ENCODE results near the gene IKZF5. TPM values are rescaled to one million over a fixed set of nuclear protein-coding genes. Genes with fewer than 3 reads are reported as not detected.
A peak's percentile ranks its signal among the peaks of the same experiment; 100 is the strongest.

IKZF5 gene
- total and polyA plus RNA-seq, 9 of the 15 experiments (the other 6 are each of a cell fraction or from before 2014, with no cell fraction given): 3.8 to 19.6 (median 12.4) TPM

GRCh38 chr10:122954731-122955050 lies 53.9 kb downstream of the IKZF5 start (continued):
- TF ChIP-seq, protein P1, sequence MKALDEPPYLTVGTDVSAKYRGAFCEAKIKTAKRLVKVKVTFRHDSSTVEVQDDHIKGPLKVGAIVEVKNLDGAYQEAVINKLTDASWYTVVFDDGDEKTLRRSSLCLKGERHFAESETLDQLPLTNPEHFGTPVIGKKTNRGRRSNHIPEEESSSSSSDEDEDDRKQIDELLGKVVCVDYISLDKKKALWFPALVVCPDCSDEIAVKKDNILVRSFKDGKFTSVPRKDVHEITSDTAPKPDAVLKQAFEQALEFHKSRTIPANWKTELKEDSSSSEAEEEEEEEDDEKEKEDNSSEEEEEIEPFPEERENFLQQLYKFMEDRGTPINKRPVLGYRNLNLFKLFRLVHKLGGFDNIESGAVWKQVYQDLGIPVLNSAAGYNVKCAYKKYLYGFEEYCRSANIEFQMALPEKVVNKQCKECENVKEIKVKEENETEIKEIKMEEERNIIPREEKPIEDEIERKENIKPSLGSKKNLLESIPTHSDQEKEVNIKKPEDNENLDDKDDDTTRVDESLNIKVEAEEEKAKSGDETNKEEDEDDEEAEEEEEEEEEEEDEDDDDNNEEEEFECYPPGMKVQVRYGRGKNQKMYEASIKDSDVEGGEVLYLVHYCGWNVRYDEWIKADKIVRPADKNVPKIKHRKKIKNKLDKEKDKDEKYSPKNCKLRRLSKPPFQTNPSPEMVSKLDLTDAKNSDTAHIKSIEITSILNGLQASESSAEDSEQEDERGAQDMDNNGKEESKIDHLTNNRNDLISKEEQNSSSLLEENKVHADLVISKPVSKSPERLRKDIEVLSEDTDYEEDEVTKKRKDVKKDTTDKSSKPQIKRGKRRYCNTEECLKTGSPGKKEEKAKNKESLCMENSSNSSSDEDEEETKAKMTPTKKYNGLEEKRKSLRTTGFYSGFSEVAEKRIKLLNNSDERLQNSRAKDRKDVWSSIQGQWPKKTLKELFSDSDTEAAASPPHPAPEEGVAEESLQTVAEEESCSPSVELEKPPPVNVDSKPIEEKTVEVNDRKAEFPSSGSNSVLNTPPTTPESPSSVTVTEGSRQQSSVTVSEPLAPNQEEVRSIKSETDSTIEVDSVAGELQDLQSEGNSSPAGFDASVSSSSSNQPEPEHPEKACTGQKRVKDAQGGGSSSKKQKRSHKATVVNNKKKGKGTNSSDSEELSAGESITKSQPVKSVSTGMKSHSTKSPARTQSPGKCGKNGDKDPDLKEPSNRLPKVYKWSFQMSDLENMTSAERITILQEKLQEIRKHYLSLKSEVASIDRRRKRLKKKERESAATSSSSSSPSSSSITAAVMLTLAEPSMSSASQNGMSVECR (CRISPR knock-in tag; IDR thresholded peaks at IDR 0.05): no peak
- TF ChIP-seq ZNF444 (CRISPR knock-in tag; IDR thresholded peaks at IDR 0.05) (no peak), NUFIP1 (IDR thresholded peaks at IDR 0.05; ENCODE audit: partially characterized antibody) (no peak), HDAC6 (IDR thresholded peaks at IDR 0.05; ENCODE audit: low read depth, low read length) (no peak)

GRCh38 chr10:122953902-122954730 lies 54.5 kb downstream of the IKZF5 start, which contains the start of gene C10orf88:
TSS of gene C10orf88 (minus strand) at chr10:122954227. CDS start at chr10:122954178, 49 bp downstream.
- Histone ChIP-seq H3K4me1 (replicated peaks in 1 of 2; ENCODE audit: control insufficient read depth in 2 of 2, insufficient read depth in 2 of 2, low read length in 2 of 2) (peaks cover 4 to 11% of the 10 kb centered on the region in 2 experiments; a peak in 3 of 5 replicates), H3K4me2 (ENCODE audit: insufficient read depth, low read length) (peak within 1 kb of the TSS; percentile 79), H3K27ac (ENCODE audit: extremely low read depth, low read depth, low read length) (peak within 1 kb of the TSS; percentile 74), H3K27me3 (ENCODE audit: control insufficient read depth in 2 of 2, insufficient read depth in 2 of 2, low read length in 2 of 2) (no peaks in the 10 kb centered on the region), H3K9ac (ENCODE audit: insufficient read depth in 1 of 2, low read depth in 2 of 2, low read length in 2 of 2) (peak within 1 kb of the TSS; percentile 84 to 96), H4K20me1 (replicated peaks; ENCODE audit: control insufficient read depth, insufficient read depth, low read length) (no peaks in the 10 kb centered on the region), H3K79me2 (ENCODE audit: control insufficient read depth, insufficient read depth, low read length) (peaks cover 44% of the 10 kb centered on the region), H3K36me3 (ENCODE audit: control insufficient read depth, insufficient read depth, low read length) (peaks cover 22% of the 10 kb centered on the region; the same call in 1 of the 3 replicates), H3K9me1 (ENCODE audit: control insufficient read depth, insufficient read depth, low read length) (no peaks in the 10 kb centered on the region), H3K9me3 (replicated peaks; ENCODE audit: control insufficient read depth, insufficient read depth, low read depth, low read length) (no peaks in the 10 kb centered on the region), H3K4me3 (peak within 1 kb of the TSS; percentile 87), H2AFZ (ENCODE audit: low read depth, low read length) (peak within 1 kb of the TSS; percentile 93)
- BruUV-seq (replicated peaks): no TSS peak
- intact Hi-C loops (cut with micrococcal nuclease) (loop anchor here (5.0 kb wide), 1 partner anchor 77 kb away; the partner anchor contains the start of gene FAM24B), in situ Hi-C loops (cut with MboI) (no loop called here)
- ChIA-PET CTCF (ENCODE audit: low intra/inter-chr PET ratio) (no interaction called here), POLR2A (interaction anchor here (0.7 to 1.5 kb wide), 4 partner anchors 9 to 81 kb away, joined by 3 to 4 read pairs (median 3); partner anchors contain the start of gene PSTK)
- peak; percentile 99 for ATAC-seq
- FAIRE-seq: peak; percentile 92
- WGBS (ENCODE audit: insufficient coverage, low coverage, missing lambda C conversion rate): 2% methylated on average over 31 of the region's 77 CpGs
- DNase-seq (ENCODE audit: extremely low read depth in 1 of 4, low spot score in 3 of 4): peak; percentile 96
- no peak for TF ChIP-seq POLR2H (tag; IDR thresholded peaks at IDR 0.05; ENCODE audit: low read depth)
- no peak for TF ChIP-seq BMI1 (IDR thresholded peaks at IDR 0.05; ENCODE audit: low read length)
- no peak for TF ChIP-seq ZNF124 (CRISPR knock-in tag; IDR thresholded peaks at IDR 0.05)
- TF ChIP-seq, protein P2, sequence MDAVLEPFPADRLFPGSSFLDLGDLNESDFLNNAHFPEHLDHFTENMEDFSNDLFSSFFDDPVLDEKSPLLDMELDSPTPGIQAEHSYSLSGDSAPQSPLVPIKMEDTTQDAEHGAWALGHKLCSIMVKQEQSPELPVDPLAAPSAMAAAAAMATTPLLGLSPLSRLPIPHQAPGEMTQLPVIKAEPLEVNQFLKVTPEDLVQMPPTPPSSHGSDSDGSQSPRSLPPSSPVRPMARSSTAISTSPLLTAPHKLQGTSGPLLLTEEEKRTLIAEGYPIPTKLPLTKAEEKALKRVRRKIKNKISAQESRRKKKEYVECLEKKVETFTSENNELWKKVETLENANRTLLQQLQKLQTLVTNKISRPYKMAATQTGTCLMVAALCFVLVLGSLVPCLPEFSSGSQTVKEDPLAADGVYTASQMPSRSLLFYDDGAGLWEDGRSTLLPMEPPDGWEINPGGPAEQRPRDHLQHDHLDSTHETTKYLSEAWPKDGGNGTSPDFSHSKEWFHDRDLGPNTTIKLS (IDR thresholded peaks at IDR 0.05; ENCODE audit: borderline replicate concordance, low read depth): peak; percentile 85; the same call in 1 of the 2 replicates
- TF ChIP-seq JUN (IDR thresholded peaks at IDR 0.05; ENCODE audit: borderline replicate concordance, low read depth, low read length): 0 out of 2 replicates have a peak, but pooled peaks have one; percentile 51
- no peak for TF ChIP-seq JUN (CRISPR knock-in tag; IDR thresholded peaks at IDR 0.05; ENCODE audit: borderline replicate concordance)
- no peak for TF ChIP-seq RBM34 (IDR thresholded peaks at IDR 0.05; ENCODE audit: borderline replicate concordance, insufficient read depth, low read length)
- TF ChIP-seq ZNF24 (IDR thresholded peaks at IDR 0.05): no peak
- TF ChIP-seq RBM15 (IDR thresholded peaks at IDR 0.05; ENCODE audit: insufficient read depth, low read length): no peak
- TF ChIP-seq BACH1 (tag; IDR thresholded peaks at IDR 0.05): no peak

All from K562 (cell line).